HG03139 (cell line): Measurements from ENCODE around the gene CDKN2B-AS1.
A peak's percentile ranks its signal among the peaks of the same experiment; 100 is the strongest.

Source experiments
- ATAC-seq: cut with Tn5 transposase; IDR thresholded peaks from one replicate; pipeline ENCODE4 v1.9.1; 2021; ENCODE audit not compliant: unreplicated experiment

CDKN2B-AS1 gene

DNA sequence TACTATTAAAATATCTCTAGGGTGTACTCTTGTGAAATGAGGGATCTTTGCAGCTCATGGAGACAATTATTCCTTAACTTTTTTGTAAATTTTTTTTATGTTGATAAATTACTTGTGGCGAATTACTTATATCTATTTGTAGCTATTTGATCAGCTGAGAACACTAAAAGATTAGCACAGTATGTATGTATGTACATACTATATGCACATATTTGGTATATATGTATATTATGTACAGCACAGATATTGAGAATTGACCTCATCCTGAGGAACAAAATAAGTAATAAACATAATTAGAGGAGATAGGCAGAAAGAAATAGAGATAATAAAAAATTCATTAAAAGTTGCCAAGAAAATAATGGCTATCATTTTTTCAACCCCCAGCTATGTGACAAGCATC is 12.2 kb upstream of the CDKN2B-AS1 start:
- no peak for ATAC-seq

DNA sequence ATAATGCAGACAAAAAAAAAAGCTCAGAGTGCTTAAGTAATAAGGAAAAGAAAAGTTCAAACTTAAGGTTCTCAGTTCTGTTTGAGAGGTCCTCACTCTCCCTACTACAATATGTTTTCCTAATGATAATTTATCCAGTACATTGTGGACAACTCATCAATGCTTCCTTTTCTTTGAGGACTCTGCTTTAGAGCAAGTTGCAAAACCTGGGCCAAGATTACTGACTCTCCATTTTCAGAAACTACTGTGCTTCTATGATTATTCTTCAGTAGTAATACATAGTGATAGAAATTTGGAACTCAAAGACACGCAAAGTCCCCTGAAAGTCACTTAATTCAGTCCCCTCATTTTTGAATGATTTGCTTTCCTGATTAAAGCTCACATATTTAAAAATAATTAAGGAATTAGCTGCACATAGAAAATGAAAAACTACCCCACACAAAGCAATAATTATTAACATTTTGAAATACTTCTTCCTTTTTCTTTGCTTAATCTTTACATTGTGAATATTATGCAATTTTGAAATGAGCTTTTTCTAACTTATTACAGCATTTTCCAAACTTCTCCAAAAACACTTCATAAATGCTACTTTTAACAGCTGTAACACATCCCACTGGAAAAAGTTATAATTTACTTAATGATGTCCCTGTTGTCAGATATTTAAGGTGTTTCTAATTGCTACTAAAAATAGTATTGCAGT is 11.6 kb upstream of the CDKN2B-AS1 start:
- ATAC-seq = no peak

DNA sequence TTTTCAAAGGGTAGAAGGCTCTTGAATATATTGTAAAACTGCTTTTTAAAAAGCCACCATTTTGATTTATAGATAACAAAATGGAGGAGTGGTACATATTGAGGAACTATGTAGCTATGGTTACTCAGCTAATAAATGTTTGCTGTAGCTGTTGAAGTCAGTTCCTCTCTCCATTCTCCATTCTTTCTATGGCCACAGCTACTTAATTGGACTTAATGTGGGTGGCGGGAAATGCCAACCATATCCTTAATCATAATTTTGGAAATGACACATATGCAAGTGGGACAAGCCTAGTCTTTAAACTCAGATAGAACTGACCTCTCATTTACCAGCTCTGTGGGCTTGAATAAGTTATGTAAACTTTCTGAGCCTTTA is 11.0 kb upstream of the CDKN2B-AS1 start:
- no peak for ATAC-seq

DNA sequence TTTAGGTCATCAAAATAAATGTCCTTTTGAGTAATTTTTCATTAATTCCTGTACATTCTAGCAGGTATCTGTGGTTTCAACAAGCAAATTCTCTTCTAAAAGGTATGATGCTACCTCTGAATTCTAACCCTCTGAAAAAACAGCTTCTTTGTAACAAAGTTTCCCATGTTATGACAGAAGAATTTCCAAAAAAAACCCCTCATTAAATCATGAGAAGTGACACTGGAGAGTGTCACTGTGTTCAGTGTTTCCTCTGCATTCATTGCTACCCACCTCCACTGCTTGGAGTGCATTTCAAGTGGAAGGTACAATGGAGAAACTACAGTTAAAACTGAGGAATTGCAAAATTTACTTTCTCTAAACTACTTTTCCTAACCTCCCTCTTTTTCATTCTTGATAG is 10.5 kb upstream of the CDKN2B-AS1 start:
- ATAC-seq = no peak

DNA sequence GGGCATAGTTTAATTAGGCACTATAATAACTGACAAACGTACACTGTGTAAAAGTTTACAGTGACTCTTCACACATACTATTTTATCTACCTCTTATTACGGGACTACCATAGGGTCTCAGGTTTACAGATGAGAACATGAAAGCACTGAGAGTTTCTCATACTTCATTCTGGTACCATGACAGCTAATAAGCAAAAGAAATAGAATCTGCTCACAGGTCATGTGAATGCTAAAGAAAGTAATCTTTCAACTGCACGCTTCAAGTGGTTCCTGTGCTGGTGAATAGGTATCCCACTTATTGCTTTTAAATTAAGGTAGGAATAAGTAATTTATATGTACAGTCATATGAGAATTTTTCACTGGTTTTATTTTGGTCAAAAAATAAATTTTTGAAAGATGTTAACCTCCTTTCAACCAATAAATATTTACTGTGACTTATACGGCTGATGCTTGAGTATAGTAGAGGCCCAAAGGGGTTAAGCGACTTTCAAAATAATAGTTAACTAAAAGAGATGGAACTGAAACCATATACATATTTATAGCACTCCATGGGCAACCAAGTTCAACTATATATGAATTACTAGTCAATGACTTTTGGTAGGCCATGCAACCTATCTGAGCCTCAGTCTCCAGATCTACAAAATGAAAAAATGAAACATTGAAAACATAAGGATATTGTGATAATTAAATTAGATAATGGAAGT is 8.5 kb upstream of the CDKN2B-AS1 start:
- ATAC-seq = peak; percentile 46

DNA sequence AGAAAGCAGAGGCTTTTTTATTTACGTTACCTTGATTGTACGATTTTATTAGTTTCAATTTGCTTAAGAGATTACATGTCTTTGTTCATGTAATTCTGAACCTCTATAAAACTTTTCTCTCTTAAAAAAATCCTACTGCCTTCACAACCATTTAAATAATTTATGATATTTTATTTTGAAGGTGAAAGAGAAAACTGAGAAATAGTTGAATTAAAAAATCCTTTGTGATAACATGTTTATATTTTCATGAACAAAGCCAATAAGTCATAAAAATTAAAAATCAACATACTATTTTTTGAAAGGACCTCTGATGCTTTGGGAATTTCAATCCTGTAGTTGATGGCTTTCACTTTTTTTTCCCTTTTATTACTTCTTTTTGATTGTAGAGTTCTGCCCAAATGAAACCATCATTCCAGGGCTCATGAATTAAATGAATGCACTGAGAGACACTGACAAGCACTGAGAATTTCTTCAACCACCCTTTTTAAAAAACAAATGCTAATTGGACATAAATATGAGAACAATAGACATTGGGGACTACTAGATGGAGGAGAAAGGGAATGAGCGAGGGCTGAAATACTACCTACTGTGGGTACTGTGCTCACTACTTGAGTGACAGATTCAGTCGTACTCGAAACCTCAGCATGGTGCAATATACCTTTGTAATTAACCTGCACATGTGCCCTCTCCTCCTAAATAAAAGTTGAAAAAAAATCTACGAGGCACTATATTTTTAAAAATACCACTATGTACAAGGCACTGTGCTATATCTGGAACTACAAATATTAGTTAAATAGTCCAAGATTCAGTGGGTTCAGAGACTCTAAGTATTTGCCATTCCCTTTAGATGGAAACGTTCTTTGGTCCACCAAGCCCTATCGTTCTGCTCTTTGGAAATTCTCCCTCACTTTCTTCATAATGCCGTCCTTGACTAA is 6.3 kb upstream of the CDKN2B-AS1 start:
- ATAC-seq = no peak

DNA sequence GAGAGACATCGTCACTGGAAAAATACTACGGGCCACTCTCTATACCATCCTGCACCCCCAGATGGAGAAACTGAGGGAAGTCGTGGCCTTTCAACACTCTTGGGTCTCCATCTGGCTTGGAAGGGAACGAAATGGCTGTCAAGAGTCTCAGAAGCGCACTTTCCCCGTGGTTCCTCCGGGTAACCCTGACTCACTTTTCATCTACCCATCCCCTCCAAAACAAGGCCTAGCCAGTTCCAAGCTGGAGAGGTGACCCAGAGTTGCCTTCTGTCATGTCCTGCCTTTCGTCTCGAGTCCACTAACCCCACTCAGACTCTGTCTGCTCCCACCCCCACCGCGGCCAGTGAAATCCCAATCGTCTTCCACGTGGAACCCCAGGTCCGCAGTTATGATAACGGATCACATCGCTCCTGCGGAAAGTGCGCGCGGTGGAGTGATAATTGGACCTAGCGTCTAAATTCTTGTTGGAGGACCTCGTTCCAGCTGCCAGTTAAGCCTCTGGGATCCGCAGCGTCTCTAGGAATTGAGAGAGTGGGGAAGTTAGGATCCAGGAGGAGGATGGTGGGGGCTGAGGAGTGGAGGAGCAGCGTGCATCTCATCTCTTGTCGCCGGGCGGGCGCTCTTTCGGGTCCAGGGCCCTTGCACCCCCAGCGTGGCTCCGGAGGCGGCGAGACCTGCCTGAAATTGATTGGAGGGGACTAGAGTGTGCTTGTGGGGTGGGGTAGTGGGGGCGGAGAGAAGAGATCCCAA is 5.0 kb upstream of the CDKN2B-AS1 start:
- ATAC-seq = no peak

DNA sequence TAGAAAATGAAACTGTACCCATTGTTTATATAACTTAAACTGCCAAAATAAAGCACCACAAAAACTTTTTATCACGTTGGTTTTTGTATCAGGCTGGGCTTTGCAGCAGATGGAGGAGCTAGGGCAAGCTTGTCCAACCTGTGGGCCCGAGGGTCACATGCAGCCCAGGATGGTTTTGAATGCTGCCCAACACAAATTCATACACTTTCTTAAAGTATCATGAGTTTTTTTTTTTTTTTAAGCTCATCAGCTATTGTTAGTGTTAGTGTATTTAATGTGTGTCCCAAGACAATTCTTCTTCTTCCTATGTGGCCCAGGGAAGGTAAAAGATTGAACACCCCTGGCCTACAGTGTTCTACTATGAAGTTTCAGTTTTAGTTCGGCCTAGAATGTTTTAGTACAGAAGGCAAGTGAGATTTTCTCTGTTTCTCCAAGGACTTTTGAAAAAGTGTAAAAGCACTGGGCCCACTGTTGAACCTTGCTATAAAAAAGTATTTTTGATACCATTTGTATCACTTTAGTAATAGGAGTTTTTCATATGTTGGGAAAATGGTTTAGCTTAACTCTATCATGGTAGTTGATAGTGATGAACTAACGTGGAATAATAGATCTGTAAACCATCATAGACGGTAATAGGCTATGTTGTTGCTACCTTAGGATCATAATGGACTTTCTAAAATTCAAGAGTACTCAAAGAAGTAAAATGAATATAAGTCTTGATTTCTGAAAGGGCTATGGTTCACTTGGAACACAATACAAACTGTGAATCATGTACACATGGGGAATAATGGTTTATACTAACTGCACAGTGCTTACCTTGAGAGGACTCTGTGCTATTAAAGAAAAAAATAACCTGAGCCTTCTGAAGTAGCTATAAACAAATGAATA is 3.3 kb upstream of the CDKN2B-AS1 start:
- ATAC-seq = no peak

DNA sequence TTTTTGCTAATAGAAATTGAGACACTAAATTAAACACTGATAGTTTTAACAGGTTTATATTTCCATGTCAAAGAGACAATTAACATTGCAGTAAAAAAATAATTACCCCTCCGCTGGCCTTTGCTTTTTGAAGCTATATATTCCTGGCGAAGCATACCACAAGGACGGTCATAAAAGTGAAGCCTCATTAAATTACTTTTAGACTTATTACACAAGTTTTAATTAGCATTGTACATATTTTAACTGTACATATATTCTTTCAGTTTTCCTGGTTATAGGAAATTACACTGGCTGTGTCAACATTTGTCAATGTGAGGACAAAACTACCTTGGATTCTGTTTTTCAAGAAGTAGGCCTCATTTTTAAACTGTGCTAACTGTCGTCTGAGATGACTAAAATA is 1.6 kb upstream of the CDKN2B-AS1 start:
- ATAC-seq = no peak

DNA sequence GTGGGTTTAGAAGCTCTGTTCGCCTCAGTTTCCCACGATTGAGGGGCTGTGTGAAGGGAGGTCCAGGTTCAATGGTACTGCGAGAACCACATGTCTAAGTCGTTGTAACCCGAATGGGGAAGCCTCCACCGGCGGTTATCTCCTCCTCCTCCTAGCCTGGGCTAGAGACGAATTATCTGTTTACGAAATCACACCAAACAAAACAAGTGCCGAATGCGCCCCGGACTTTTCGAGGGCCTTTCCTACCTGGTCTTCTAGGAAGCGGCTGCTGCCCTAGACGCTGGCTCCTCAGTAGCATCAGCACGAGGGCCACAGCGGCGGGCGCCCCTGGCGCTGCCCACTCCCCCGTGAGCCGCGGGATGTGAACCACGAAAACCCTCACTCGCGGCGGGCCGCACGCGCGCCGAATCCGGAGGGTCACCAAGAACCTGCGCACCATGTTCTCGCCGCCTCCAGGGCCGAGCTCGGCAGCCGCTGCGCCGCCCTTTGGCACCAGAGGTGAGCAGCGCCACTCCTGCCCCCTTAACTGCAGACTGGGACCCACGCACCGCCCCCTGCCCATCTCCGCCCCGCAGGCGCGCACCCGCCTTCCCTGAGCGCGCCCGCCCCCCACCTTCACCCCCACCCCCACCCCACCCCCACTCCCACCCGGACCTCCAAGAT is 567 bp upstream of the CDKN2B-AS1 start, which contains the start of gene CDKN2A:
TSS of gene CDKN2A (minus strand) at position 500 of the 663 bp plus-strand sequence.
- ATAC-seq = peak; percentile 37

DNA sequence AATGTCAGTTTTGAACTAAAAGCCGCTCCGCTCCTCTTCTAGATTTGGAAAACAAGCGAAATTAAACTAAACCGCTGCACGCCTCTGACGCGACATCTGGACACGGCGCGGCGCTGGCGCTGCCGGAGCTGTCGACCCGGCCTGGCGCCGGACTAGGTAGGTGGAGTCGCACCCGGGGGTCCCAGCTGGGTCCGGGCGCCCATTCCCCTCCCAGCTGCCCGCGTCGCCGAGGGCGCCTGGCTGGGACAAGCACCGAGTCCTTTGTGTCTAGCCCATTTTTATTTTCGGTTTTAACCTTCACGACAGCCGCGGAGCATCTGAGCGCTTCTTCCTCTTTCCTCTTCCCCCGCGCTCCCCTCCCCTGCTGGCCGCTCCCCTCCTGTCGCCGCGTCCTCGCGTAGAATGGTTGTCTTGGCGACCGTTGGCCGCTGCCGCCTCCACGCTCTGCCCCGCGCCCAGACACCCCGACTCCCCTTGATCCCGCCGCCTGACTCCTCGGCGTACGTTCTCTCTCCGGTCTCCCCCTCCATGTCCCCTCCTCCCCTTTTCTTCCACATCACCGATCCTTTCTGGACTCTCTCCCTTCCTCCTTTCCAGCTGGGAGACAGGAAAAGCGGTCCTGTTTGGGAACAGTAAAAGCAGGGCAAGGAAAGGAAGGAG is 545 bp downstream of the CDKN2B-AS1 start:
- ATAC-seq = peak; percentile 87

DNA sequence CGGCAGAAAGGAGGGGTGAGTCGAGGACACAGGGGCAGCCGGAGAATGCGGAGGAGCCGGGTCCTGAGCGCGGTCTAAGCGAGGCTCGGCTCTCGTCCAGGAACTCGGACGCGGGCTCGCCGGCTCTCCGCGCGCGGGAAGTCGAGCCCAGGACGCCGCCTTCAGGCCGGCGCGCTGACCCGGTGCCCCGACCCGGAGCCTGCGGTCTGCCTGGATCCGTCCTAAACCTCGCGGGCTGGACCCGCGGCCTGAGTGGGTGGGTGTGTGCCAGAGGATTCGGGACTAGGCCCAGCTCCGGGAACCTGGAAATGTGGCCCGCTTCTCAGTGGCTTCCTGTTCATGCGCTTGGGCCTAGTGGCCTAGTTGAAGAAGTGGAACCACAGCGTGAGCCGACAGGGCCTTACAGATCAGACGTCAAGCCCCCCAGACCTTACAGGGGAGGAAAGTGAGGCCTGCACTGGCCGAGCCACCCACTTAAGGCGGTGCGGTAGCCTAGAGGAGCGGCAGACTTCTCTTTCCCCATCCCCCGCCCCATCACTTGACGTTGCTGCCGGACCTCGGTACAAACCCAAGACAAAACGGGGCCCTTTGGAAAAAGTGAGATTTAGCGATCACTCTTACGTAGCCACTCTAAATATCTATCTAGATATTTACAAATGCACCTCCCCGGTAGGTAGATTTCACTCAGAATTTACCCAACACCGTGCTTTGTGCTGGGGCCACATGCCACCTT is 1.2 kb downstream of the CDKN2B-AS1 start:
- ATAC-seq = peak; percentile 17

DNA sequence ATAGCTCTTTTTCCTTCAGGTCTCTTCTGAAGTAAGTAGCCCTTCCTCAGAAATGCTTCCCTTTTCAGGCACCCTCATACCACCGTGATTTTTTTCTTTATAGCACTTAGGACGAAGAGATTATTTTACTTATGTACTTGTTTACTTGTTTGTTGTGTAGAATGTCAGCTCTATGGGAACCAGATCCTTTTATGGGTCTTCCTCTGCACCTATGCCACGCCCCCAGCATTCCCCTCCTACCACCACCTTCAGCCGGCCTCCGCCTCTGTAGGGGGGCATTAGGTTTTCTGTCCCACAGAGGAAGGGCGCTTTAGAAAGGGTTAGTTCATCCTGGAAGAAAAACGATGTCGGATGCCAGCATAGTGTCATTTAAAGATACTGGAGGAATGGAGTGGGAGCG is 1.8 kb downstream of the CDKN2B-AS1 start:
- no peak for ATAC-seq

DNA sequence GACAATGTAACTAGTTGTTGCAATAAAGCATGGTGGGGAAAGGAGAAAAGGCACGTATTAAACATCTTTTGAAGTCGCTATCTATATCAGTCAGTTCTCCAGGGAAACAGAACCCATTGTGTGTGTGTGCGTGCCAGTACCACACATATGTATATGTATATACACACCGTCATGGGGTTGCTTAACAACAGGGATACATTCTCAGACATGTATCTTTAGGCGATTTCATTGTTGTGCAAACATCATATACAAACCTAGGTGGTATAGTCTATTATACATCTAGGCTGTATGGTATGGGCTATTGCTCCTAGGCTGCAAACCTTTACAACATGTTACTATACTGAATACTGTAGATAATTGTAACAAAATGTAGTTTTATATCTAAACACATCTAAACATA is 2.3 kb downstream of the CDKN2B-AS1 start:
- ATAC-seq = no peak

DNA sequence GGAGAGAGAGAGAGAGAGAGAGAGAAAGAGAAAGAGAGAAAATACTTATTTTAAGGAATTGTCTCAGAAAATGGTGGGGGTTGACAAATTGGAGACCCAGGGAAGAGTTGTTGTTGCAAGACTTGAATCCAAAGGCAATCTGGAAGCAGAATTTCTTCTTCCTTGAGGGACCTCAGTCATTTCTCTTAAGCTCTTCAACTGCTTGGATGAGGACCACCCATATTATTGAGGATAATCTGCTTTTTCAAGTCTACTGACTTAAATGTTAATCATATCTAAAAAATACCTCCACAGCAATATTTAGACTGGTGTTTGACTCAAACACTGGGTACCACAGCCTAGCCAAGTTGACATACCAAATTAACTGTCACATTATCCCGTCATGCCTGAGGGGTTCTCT is 2.9 kb downstream of the CDKN2B-AS1 start:
- ATAC-seq = no peak

DNA sequence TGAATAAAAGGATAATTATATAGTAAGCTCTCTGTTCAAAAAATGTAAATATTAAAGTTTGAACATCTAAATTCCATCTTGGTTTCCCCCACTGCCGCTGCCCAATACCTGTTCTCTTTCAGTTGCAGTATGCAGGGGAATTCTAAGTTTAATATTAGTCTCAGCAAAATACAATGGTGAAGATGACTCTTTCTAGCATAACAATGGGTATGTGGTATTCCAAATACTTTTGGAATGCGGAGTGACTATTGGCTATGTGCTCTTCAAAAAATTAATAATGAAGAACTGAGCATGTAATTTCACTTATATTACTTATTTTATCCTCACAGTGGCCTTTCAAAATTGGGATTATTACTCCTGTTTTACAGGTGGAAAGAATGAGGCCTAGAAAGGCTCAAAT is 3.4 kb downstream of the CDKN2B-AS1 start:
- no peak for ATAC-seq

DNA sequence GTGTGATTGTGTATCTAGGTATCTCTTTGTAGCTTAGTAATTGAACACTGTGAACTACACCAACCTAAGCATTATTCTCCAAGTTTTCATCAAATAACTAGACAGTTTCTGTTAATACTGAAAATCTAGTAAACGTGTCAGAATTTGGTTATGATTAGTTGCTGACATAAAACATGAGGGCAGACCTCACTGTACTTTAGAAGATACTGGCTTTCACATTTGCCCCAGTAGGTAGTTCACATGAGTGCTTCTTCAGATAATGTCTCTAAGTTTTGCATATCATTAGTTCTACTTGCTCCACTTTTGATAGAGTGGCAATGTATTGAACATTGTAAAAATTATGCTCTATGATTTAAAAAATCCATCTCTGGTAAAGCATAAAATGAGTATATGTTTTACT is 7.4 kb downstream of the CDKN2B-AS1 start:
- no peak for ATAC-seq

DNA sequence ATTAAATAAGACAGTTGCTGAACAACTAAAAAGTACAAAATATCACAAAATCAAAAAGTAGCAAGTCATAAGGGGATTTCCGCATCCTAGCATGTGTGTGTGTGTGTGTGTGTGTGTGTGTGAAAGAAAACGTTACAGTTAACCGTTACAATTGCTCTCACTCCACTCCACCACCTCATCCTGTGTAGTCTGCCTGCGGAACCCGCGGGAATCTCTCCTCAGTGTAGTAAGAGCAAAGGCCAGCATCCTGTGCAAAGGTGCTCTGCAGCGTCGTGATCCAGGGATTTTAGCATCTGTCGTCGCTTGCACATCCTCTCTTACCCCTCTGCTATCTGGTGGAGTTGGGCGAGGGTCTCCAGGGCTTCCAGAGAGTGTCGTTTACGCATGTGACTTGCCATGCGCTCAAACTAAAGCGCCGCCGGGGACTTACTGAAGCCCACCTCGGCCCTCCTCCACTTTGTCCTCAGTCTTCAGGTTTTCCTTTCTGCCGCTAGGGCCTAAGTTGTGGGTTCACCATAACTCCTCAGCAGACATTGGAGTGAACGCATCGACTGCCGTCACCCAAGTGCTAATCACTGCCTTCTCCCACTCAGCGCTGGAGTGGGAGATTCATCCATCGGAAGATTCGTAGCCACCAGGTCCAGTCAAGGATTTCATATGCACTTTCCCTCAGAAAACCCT is 10.6 kb downstream of the CDKN2B-AS1 start:
- ATAC-seq = no peak
